Lung (tissue), 12 donors: ENCODE data around the gene FBXW12. TPM values are rescaled to one million over a fixed set of nuclear protein-coding genes. Genes with fewer than 3 reads are reported as not detected.

Experiments
- ATAC-seq: fragments of 200-7000 bp; cut with Tn5 transposase; one replicate; pipeline ENCODE4 v1.9.1; 2020; ENCODE audit warnings: moderate number of reproducible peaks; ENCODE audit not compliant: insufficient read depth, low FRiP score
- DNase-seq, 3 donors: peaks; one replicate each; pipeline ENCODE4 v3.0.0-alpha.2; 2013 to 2017
- H3K27ac ChIP-seq, 2 donors: one replicate each; pipeline ENCODE4 v1.5.1; 2013; ENCODE audit warnings: mild to moderate bottlenecking in 2 of 2, moderate library complexity in 2 of 2, control low read depth in 1 of 2, inconsistent platforms in 1 of 2, low read depth in 1 of 2, low read length in 1 of 2
- H3K27me3 ChIP-seq, 3 donors: one replicate each; pipeline ENCODE4 v1.5.1; 2013; ENCODE audit warnings: low read length in 2 of 3; ENCODE audit not compliant: control insufficient read depth in 3 of 3, insufficient read depth in 3 of 3
- H3K36me3 ChIP-seq, 4 donors: one replicate each; pipeline ENCODE4 v1.5.1; 2013; ENCODE audit warnings: low read length in 4 of 4, mild to moderate bottlenecking in 1 of 4, moderate library complexity in 1 of 4; ENCODE audit not compliant: control insufficient read depth in 4 of 4, insufficient read depth in 4 of 4
- H3K4me1 ChIP-seq, 5 donors: one replicate each; pipeline ENCODE4 v1.5.1; 2013; ENCODE audit warnings: low read length in 5 of 5, mild to moderate bottlenecking in 2 of 5, moderate library complexity in 1 of 5; ENCODE audit not compliant: control insufficient read depth in 5 of 5, insufficient read depth in 5 of 5
- H3K4me3 ChIP-seq: one replicate; pipeline ENCODE4 v1.5.1; 2013; ENCODE audit warnings: mild to moderate bottlenecking, control low read depth, moderate library complexity
- H3K9ac ChIP-seq, 2 donors: one replicate each; pipeline ENCODE4 v1.5.1; 2013; ENCODE audit warnings: low read length in 2 of 2, control low read depth in 1 of 2; ENCODE audit not compliant: insufficient read depth in 1 of 2
- H3K9me3 ChIP-seq, 4 donors: one replicate each; pipeline ENCODE4 v1.5.1; 2013; ENCODE audit warnings: low read length in 3 of 4, mild to moderate bottlenecking in 1 of 4, moderate library complexity in 1 of 4; ENCODE audit not compliant: control insufficient read depth in 4 of 4, insufficient read depth in 3 of 4
- WGBS, 2 donors: extraction: QIAGEN DNeasy Blood & Tissue Kit; methylation state at CpG; one replicate each; pipeline ENCODE4 v1.1.7; 2013; 5-methylcytosine and 5-hydroxymethylcytosine counted together
- polyA plus RNA-seq, 2 donors: library from polyadenylated mRNA; stranded (reverse); fragments of 200-250 nt; gene quantifications; one replicate each; pipeline ENCODE4 v1.2.1, GENCODE V29; 2013
- total RNA-seq, 2 donors: library from RNA; depleted of rRNA in 1 of 2; stranded (reverse); fragments of >200 nt in 1 of 2; gene quantifications; one replicate each; pipeline ENCODE4 v1.2.1, GENCODE V29; 2014 to 2021
- TF ChIP-seq, protein P1 (sequence below): IDR thresholded peaks from 2 replicates; pipeline ENCODE4 v1.5.1; 2012; ENCODE audit warnings: mild to moderate bottlenecking; ENCODE audit errors: control extremely low read depth, extremely low read depth
- donor health status: control.
- donor health status: control.
- donor health status: Bipolar disorder and iron deficiency.
- donor health status: healthy.
- donor health status: DM: yes; HTN: yes; CAD: no.

Gene FBXW12
- total and polyA plus RNA-seq, 4 donors: not detected

DNA sequence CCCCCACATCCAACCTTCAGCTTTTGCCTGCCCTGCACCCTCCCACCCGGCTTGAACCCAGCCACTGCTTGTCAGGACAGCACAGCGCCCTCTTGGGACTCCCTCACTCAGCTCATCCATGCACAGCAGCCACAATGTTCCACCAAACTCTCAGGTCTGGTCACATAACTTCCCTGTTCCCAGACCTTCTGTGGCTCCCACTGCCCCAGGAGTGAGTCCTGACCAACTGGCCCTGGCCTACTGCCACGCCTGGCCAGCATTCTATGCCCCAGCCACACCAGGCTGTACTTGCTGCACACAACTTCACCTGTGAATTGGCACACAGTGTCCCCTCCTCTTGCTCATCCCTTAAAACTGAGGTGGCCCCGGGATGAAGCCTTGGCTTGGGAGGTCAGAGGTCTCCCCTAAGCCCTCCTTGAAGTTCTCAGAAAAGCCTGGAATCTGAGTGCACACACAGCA, 36.8 kb downstream of the FBXW12 start:
- Histone ChIP-seq H3K9ac (no peak overlapping the region), H3K36me3 (peaks cover 10 to 71% (median 41%) of the 10 kb centered on the region in 4 donors), H3K4me1 (no peaks in the 10 kb centered on the region), H3K9me3 (no peaks in the 10 kb centered on the region), H3K4me3 (no peak overlapping the region), H3K27me3 (no peaks in the 10 kb centered on the region), H3K27ac (no peak overlapping the region)
- TF ChIP-seq, protein P1, sequence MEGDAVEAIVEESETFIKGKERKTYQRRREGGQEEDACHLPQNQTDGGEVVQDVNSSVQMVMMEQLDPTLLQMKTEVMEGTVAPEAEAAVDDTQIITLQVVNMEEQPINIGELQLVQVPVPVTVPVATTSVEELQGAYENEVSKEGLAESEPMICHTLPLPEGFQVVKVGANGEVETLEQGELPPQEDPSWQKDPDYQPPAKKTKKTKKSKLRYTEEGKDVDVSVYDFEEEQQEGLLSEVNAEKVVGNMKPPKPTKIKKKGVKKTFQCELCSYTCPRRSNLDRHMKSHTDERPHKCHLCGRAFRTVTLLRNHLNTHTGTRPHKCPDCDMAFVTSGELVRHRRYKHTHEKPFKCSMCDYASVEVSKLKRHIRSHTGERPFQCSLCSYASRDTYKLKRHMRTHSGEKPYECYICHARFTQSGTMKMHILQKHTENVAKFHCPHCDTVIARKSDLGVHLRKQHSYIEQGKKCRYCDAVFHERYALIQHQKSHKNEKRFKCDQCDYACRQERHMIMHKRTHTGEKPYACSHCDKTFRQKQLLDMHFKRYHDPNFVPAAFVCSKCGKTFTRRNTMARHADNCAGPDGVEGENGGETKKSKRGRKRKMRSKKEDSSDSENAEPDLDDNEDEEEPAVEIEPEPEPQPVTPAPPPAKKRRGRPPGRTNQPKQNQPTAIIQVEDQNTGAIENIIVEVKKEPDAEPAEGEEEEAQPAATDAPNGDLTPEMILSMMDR: no peak
- DNase-seq: peak in 1 of 3 donors; percentile 9
- WGBS, 2 donors: 86 to 96% methylated on average over 4 of the region's 4 CpGs
- no peak for ATAC-seq

DNA sequence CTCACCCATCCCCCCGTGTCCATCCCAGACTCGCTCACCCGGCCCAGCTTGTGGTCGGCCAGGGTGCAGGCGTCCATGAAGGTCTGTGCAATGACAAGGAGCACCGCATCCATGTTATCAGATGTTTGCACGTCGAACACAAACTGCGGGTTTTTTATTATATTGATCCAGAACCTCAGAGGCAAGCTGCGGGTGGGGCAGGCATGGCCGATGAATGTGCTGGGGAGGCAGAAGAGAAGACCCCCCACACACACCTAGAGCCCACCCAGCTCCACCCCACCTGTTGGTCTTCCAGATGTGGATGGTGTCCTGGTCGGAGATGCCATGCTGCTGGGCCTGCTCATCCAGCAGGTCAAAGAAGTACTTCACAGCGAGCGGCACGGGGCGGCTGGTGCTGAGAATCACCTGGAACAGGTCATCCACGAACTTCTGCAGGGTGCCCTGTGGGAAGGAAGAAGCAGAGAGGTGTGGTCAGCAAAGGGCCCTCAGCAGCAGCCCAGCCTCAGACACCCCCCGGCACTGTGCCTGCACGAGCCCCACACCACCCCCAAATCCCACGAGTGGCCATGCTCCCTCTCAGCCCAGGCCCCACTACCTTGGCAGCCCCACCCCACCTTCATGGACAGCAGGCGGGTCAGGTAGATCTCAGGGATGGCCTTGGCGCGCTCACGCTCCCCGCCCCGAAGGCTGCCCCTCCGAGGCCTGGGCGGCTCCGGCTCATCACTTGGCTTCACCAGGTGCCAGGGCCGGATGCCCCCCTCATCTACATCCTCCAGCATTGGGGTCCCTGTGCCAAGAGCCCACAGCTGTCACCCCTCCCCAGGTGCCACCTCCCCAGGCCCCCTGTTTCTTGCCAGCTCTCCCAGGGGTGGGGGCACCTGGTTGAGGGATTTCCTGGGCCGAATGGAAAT, 37.5 kb downstream of the FBXW12 start:
- Histone ChIP-seq H3K9ac (no peak overlapping the region), H3K4me1 (no peaks in the 10 kb centered on the region), H3K9me3 (no peaks in the 10 kb centered on the region), H3K27me3 (no peaks in the 10 kb centered on the region), H3K27ac (no peak overlapping the region), H3K4me3 (no peak overlapping the region), H3K36me3 (peaks cover 10 to 72% (median 41%) of the 10 kb centered on the region in 4 donors)
- ATAC-seq: no peak
- peak in 1 of 3 donors; percentile 8 for DNase-seq
- TF ChIP-seq, protein P1: no peak
- 95 to 96% methylated on average over 31 of the region's 31 CpGs for WGBS, 2 donors

DNA sequence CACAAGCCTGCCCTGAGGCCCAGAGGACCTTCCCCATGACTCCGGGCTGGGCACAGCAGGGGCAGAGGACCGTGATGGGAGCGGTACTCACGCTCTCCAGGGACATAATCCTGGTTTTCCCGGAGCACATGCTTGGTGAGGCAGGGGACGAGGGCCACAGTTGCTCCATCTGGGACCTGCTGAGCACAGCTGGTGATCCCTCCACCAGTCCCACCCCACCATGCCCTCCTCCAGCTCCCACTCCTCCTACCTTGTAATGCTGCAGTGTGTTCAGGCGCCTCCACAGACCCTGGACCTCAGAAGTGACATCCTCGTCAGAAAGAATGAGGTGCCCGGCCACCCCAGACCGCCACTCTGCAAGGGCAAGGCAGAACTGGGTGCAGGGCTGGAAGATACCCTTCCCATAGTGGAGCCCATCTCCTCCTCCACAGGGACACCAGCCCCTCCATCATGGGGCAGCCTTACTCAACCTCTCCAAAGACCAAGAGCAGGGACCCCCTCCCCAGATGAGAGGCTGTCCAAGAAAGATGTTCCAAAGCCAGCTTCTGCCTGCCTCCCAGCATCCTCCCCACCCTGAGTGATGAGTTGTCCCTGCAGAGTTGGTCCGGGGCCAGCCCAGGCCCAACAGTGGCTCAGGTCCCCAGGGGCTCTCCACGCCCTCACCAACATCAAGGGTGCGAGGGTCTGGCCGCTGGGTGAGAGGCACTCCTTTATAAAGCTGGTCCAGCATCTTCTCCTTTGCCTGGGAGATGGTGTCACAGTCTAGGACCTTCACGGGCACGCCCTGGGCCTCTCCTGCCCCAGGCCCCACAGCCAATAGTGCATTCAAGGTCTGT, 38.4 kb downstream of the FBXW12 start:
- 95 to 97% methylated on average over 15 to 16 of the region's 16 CpGs for WGBS, 2 donors
- peaks cover 10 to 77% (median 42%) of the 10 kb centered on the region in 4 donors for H3K36me3 ChIP-seq

More for the DNA sequence above, 38.4 kb downstream of the FBXW12 start:
- Histone ChIP-seq H3K9me3 (no peaks in the 10 kb centered on the region), H3K27me3 (no peaks in the 10 kb centered on the region), H3K9ac (no peak overlapping the region), H3K4me1 (no peaks in the 10 kb centered on the region), H3K27ac (no peak overlapping the region), H3K4me3 (no peak overlapping the region)
- ATAC-seq (no peak), DNase-seq (peak in 1 of 3 donors; percentile 9)
- TF ChIP-seq, protein P1: no peak
